ENCODE results near the gene DAB1.
"Not testable (repeated sequence)": the region's sequence is repeated elsewhere in the genome, so short reads cannot be mapped to it uniquely, and the experiment has no call there.

Gene DAB1

GRCh38 chr1:57111175-57111574 lies 312.7 kb downstream of the DAB1 start:
- DNase-seq = no peak

GRCh38 chr1:57109883-57110282 lies 314.0 kb downstream of the DAB1 start:
- no peak for DNase-seq

- DNase-seq = no peak
Observed at GRCh38 chr1:57109247-57109646, 314.6 kb downstream of the DAB1 start.

- no peak for DNase-seq
Observed at GRCh38 chr1:57106296-57106695, 317.6 kb downstream of the DAB1 start.

GRCh38 chr1:57102561-57103326 lies 321.1 kb downstream of the DAB1 start:
- DNase-seq = no peak

- no peak for DNase-seq
Observed at GRCh38 chr1:57101209-57101608, 322.7 kb downstream of the DAB1 start.

- no peak for DNase-seq
Observed at GRCh38 chr1:57094749-57095148, 329.1 kb downstream of the DAB1 start.

GRCh38 chr1:57093122-57093521 lies 330.7 kb downstream of the DAB1 start:
- no peak for DNase-seq

GRCh38 chr1:57091642-57092041 lies 332.2 kb downstream of the DAB1 start:
- DNase-seq = no peak

GRCh38 chr1:57089855-57090254 lies 334.0 kb downstream of the DAB1 start:
- no peak for DNase-seq

GRCh38 chr1:57089221-57089620 lies 334.6 kb downstream of the DAB1 start:
- DNase-seq = no peak

GRCh38 chr1:57088653-57089052 lies 335.2 kb downstream of the DAB1 start:
- no peak for DNase-seq

- not testable (repeated sequence) for DNase-seq
Observed at GRCh38 chr1:57087660-57088059, 336.2 kb downstream of the DAB1 start.

- DNase-seq = no peak
Observed at GRCh38 chr1:57086154-57086553, 337.7 kb downstream of the DAB1 start.

GRCh38 chr1:57084701-57085100 lies 339.2 kb downstream of the DAB1 start:
- DNase-seq = no peak

GRCh38 chr1:57082711-57083439 lies 341.0 kb downstream of the DAB1 start:
- DNase-seq = no peak

- DNase-seq = no peak
Observed at GRCh38 chr1:57079454-57080157, 344.3 kb downstream of the DAB1 start.

GRCh38 chr1:57072401-57073110 lies 351.3 kb downstream of the DAB1 start:
- no peak for DNase-seq

GRCh38 chr1:57067863-57068262 lies 356.0 kb downstream of the DAB1 start:
- DNase-seq = no peak

GRCh38 chr1:57066980-57067610 lies 356.8 kb downstream of the DAB1 start:
- no peak for DNase-seq

- DNase-seq = no peak
Observed at GRCh38 chr1:57065442-57065841, 358.4 kb downstream of the DAB1 start.

GRCh38 chr1:57064379-57065140 lies 359.3 kb downstream of the DAB1 start:
- no peak for DNase-seq
